A673 (cell line): ENCODE results near the gene PLCB4.

Experiments
- CTCF ChIP-seq: fragments of 300-800, 200-600 bp; sonication (generic); conservative IDR thresholded peaks from 2 replicates; pipeline ENCODE4 v1.5.1; 2017; ENCODE audit warnings: low read depth, mild to moderate bottlenecking, antibody characterized with exemption, low read length, moderate library complexity, mixed read lengths
- EZH2 ChIP-seq: fragments of 200-600 bp; sonication (generic); IDR thresholded peaks from 2 replicates; pipeline ENCODE4 v1.6.1; 2017; ENCODE audit warnings: borderline replicate concordance, low read depth, mild to moderate bottlenecking, mixed read lengths, antibody characterized with exemption, low read length; ENCODE audit not compliant: poor library complexity, severe bottlenecking

GRCh38 chr20:9398882-9399281, 330.0 kb downstream of the PLCB4 start:
- no peak for TF ChIP-seq EZH2
- no peak for TF ChIP-seq CTCF
